Measurements from ENCODE around the gene DRG2. TPM values are rescaled to one million over a fixed set of nuclear protein-coding genes. Genes with fewer than 3 reads are reported as not detected.
A peak's percentile ranks its signal among the peaks of the same experiment; 100 is the strongest.

The DRG2 gene
- total and polyA plus RNA-seq, 10 of the 15 experiments (the other 5 are each of a cell fraction or from before 2014, with no cell fraction given) = 9.1 to 64.8 (median 45.7) TPM

GRCh38 chr17:18066866-18067265 is 20.9 kb upstream of the DRG2 start:
- ChIA-PET RAD21 (ENCODE audit: unreplicated experiment) (no interaction called here), SMC1A (ENCODE audit: uncharacterized antibody, unreplicated experiment) (no interaction called here), POLR2A (no interaction called here), CTCF (no interaction called here)
- no peaks in the 10 kb centered on the region; a peak in 1 of 4 replicates for H3K36me3 ChIP-seq (ENCODE audit: control insufficient read depth in 2 of 2, insufficient read depth in 2 of 2, low read length in 1 of 2)
- H3K4me3 ChIP-seq = no peak overlapping the region
- H3K79me2 ChIP-seq (ENCODE audit: control insufficient read depth, insufficient read depth, low read length) = no peaks in the 10 kb centered on the region
- H3K9me3 ChIP-seq (replicated peaks; ENCODE audit: control insufficient read depth, insufficient read depth, low read length) = no peaks in the 10 kb centered on the region
- 96% methylated on average over 4 of the region's 4 CpGs for WGBS (ENCODE audit: insufficient coverage, insufficient replicate concordance, low lambda C conversion rate, missing lambda C conversion rate)
- in situ Hi-C loops (cut with MboI) (no loop called here), intact Hi-C loops (cut with micrococcal nuclease; ENCODE audit: unreplicated experiment) (no loop called here)
- no peak overlapping the region for H3K4me2 ChIP-seq (ENCODE audit: control insufficient read depth, insufficient read depth)
- TSS peak; percentile 61 for BruUV-seq (replicated peaks)
- H4K20me1 ChIP-seq (ENCODE audit: control insufficient read depth, insufficient read depth) = no peaks in the 10 kb centered on the region
- TF ChIP-seq EED (IDR thresholded peaks at IDR 0.05; ENCODE audit: low read depth) (no peak), CTCF (IDR thresholded peaks at IDR 0.05 in 2 of 3, conservative IDR thresholded peaks at IDR 0.05 in 1 of 3; ENCODE audit: control insufficient read depth in 2 of 3, extremely low read depth in 1 of 3, insufficient read depth in 1 of 3, low read depth in 3 of 3, low read length in 3 of 3) (no peak), KDM1A (IDR thresholded peaks at IDR 0.05; ENCODE audit: borderline replicate concordance) (no peak), CBX5 (IDR thresholded peaks at IDR 0.05; ENCODE audit: low read depth) (no peak), TARDBP (IDR thresholded peaks at IDR 0.05; ENCODE audit: borderline replicate concordance) (no peak), RFX5 (IDR thresholded peaks at IDR 0.05; ENCODE audit: low read depth, low read length) (no peak), JUNB (IDR thresholded peaks at IDR 0.05) (no peak), MXI1 (IDR thresholded peaks at IDR 0.05; ENCODE audit: low read depth, low read length) (no peak), GABPA (IDR thresholded peaks at IDR 0.05; ENCODE audit: low read depth) (no peak), ZBTB40 (IDR thresholded peaks at IDR 0.05; ENCODE audit: borderline replicate concordance) (no peak), E4F1 (IDR thresholded peaks at IDR 0.05; ENCODE audit: borderline replicate concordance, partially characterized antibody) (no peak), NR2C1 (IDR thresholded peaks at IDR 0.05) (no peak)
- no peak overlapping the region for H2AFZ ChIP-seq (ENCODE audit: control insufficient read depth, low read depth, low read length)
- H3K27ac ChIP-seq (ENCODE audit: control insufficient read depth, insufficient read depth) = no peak overlapping the region
- H3K4me1 ChIP-seq (ENCODE audit: control insufficient read depth, insufficient read depth, low read length) = no peaks in the 10 kb centered on the region
- H3K9ac ChIP-seq (ENCODE audit: control insufficient read depth, insufficient read depth, low read length) = no peak overlapping the region
- no peak for FAIRE-seq
- DNase-seq (ENCODE audit: low read depth, low spot score) = no peak
- ATAC-seq = no peak
- no peaks in the 10 kb centered on the region for H3K27me3 ChIP-seq (replicated peaks in 1 of 2; ENCODE audit: control insufficient read depth in 2 of 2, insufficient read depth in 2 of 2, low read length in 1 of 2)
